ENCODE data around the gene SMIM45.

DNA sequence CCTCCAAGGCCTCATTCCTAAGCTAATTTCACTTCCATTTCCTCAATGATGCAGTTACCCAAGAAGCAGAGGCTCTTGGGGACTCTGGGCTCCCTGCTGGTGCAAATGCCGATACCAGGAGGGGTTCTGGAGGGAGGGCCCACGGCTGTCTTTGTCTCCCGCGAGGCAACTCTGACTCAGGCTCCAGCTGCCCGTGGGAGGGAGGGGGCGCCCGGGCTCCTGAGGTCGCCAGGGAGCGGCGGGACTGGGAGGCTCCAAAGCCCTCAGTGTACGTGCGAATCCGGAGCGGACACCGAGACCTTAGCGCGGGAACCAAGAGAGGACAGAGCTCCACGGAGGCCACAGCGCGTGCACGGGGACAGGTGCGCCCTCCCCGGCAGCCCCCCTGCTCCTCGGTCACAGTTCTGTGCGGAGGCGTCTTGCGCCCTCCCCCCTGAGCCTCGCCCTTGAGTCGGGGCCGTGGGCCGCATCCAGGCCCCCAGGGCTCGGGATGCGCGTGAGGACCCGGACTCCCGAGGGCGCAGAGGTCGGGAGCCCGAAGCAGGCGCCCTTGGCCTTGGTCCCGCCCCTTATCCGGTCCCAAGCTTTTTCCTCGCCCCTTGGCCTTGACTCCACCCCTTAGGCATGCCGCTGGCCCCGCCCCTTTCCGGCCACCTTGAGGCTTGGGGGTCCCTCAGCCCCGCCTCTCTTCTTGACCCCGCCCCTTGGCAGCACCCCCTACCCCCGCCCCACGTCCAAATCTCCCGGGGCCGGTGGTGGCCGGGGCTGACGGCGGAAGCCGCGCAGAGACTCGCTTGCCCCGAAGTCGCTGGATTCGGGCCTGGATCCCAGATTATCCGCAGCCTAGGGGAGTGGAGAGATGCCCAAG is 32.4 kb upstream of the SMIM45 start:
- TF ChIP-seq, protein P1, sequence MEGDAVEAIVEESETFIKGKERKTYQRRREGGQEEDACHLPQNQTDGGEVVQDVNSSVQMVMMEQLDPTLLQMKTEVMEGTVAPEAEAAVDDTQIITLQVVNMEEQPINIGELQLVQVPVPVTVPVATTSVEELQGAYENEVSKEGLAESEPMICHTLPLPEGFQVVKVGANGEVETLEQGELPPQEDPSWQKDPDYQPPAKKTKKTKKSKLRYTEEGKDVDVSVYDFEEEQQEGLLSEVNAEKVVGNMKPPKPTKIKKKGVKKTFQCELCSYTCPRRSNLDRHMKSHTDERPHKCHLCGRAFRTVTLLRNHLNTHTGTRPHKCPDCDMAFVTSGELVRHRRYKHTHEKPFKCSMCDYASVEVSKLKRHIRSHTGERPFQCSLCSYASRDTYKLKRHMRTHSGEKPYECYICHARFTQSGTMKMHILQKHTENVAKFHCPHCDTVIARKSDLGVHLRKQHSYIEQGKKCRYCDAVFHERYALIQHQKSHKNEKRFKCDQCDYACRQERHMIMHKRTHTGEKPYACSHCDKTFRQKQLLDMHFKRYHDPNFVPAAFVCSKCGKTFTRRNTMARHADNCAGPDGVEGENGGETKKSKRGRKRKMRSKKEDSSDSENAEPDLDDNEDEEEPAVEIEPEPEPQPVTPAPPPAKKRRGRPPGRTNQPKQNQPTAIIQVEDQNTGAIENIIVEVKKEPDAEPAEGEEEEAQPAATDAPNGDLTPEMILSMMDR (IDR thresholded peaks at IDR 0.05; ENCODE audit: poor library complexity, severe bottlenecking): no peak
- no peak for TF ChIP-seq POLR2AphosphoS5 (IDR thresholded peaks at IDR 0.05)

Measured in neural cell (in vitro differentiated cells).